Neuronal stem cell (in vitro differentiated cells): ENCODE measurements around the gene HSPD1.

Source experiments
- DNase-seq: peaks from one replicate; pipeline ENCODE4 v3.0.0-alpha.2; 2013; ENCODE audit warnings: low spot score
- H2AFZ ChIP-seq: one replicate; pipeline ENCODE4 v1.6.1; 2013; ENCODE audit warnings: mild to moderate bottlenecking, low read length, inconsistent platforms
- H2AK5ac ChIP-seq: 2 replicates; pipeline ENCODE4 v1.6.1; 2013; ENCODE audit warnings: low read depth, mild to moderate bottlenecking, inconsistent platforms, low read length, moderate library complexity, mixed read lengths
- H2BK120ac ChIP-seq: 2 replicates; pipeline ENCODE4 v1.6.1; 2013; ENCODE audit warnings: low read depth, mild to moderate bottlenecking, inconsistent platforms, low read length, moderate library complexity, mixed read lengths
- H2BK12ac ChIP-seq: one replicate; pipeline ENCODE4 v1.6.1; 2013; ENCODE audit warnings: low read length, inconsistent platforms
- H2BK15ac ChIP-seq: 2 replicates; pipeline ENCODE4 v1.6.1; 2013; ENCODE audit warnings: mild to moderate bottlenecking, low read length, inconsistent platforms, mixed read lengths
- H2BK5ac ChIP-seq: one replicate; pipeline ENCODE4 v1.6.1; 2013; ENCODE audit warnings: inconsistent platforms, mild to moderate bottlenecking, low read length, moderate library complexity
- H3K14ac ChIP-seq: one replicate; pipeline ENCODE4 v1.6.1; 2013; ENCODE audit warnings: low read length, inconsistent platforms
- H3K18ac ChIP-seq: 2 replicates; pipeline ENCODE4 v1.6.1; 2013; ENCODE audit warnings: low read length, inconsistent platforms
- H3K23ac ChIP-seq: 2 replicates; pipeline ENCODE4 v1.6.1; 2013; ENCODE audit warnings: low read depth, mild to moderate bottlenecking, mixed read lengths, low read length, inconsistent platforms; ENCODE audit not compliant: poor library complexity
- H3K27ac ChIP-seq: replicated peaks from 3 replicates; pipeline ENCODE4 v1.5.1; 2013; ENCODE audit warnings: low read length, inconsistent platforms
- H3K27me3 ChIP-seq, 3 experiments: 2 replicates each; pipeline ENCODE4 v1.6.1; 2013; ENCODE audit warnings: low read length in 3 of 3, mild to moderate bottlenecking in 2 of 3, inconsistent platforms in 1 of 3, low read depth in 1 of 3, mixed read lengths in 1 of 3, moderate library complexity in 1 of 3; ENCODE audit not compliant: control insufficient read depth in 3 of 3, insufficient read depth in 3 of 3
- H3K36me3 ChIP-seq, 2 donors: replicated peaks in 1 of 2; 2 replicates each; pipeline ENCODE4 v1.6.1; 2013; ENCODE audit warnings: low read length in 2 of 2; ENCODE audit not compliant: control insufficient read depth in 2 of 2, insufficient read depth in 2 of 2
- H3K4ac ChIP-seq: 2 replicates; pipeline ENCODE4 v1.6.1; 2013; ENCODE audit warnings: inconsistent platforms, mild to moderate bottlenecking, low read length, moderate library complexity
- H3K4me1 ChIP-seq, 2 donors: 1 replicate in 1 of 2; 2 replicates in 1 of 2; pipeline ENCODE4 v1.6.1; 2013; ENCODE audit warnings: low read length in 2 of 2, low read depth in 1 of 2; ENCODE audit not compliant: control insufficient read depth in 2 of 2, insufficient read depth in 1 of 2
- H3K4me2 ChIP-seq: one replicate; pipeline ENCODE4 v1.6.1; 2013; ENCODE audit warnings: mild to moderate bottlenecking, low read length, inconsistent platforms; ENCODE audit not compliant: insufficient read depth, poor library complexity, severe bottlenecking
- H3K4me3 ChIP-seq, 2 donors: 2 replicates each; pipeline ENCODE4 v1.5.1; 2013; ENCODE audit warnings: low read length in 2 of 2, mild to moderate bottlenecking in 2 of 2, inconsistent platforms in 1 of 2, moderate library complexity in 1 of 2
- H3K79me1 ChIP-seq: one replicate; pipeline ENCODE4 v1.6.1; 2013; ENCODE audit warnings: low read depth, mild to moderate bottlenecking, inconsistent platforms, low read length, moderate library complexity
- H3K9ac ChIP-seq: one replicate; pipeline ENCODE4 v1.6.1; 2013; ENCODE audit warnings: mild to moderate bottlenecking, low read depth, low read length, inconsistent platforms; ENCODE audit not compliant: poor library complexity
- H3K9me3 ChIP-seq, 2 donors: replicated peaks in 1 of 2; 2 replicates each; pipeline versions ENCODE3 to v1.6.1; 2013; ENCODE audit warnings: low read length in 2 of 2, mild to moderate bottlenecking in 2 of 2, inconsistent platforms in 1 of 2, low read depth in 1 of 2, mixed read lengths in 1 of 2, moderate library complexity in 1 of 2; ENCODE audit not compliant: control insufficient read depth in 2 of 2, insufficient read depth in 1 of 2
- H4K8ac ChIP-seq: one replicate; pipeline ENCODE4 v1.6.1; 2013; ENCODE audit warnings: low read depth, mild to moderate bottlenecking, inconsistent platforms, low read length, moderate library complexity
- H4K91ac ChIP-seq: one replicate; pipeline ENCODE4 v1.6.1; 2013; ENCODE audit warnings: low read length, low read depth, mild to moderate bottlenecking, inconsistent platforms; ENCODE audit not compliant: poor library complexity
- WGBS, 2 donors: extraction: QIAGEN DNeasy Blood & Tissue Kit; methylation state at CpG; one replicate each; pipeline ENCODE4 v1.1.7; 2013; ENCODE audit warnings: missing lambda C conversion rate in 2 of 2, mixed read lengths in 1 of 2; ENCODE audit not compliant: insufficient read length in 2 of 2, insufficient replicate concordance in 1 of 2; ENCODE audit errors: extremely low coverage in 2 of 2; 5-methylcytosine and 5-hydroxymethylcytosine counted together

The HSPD1 gene

GRCh38 chr2:197502685-197503084, 3.0 kb upstream of the HSPD1 start:
- no peak overlapping the region for H4K8ac ChIP-seq
- no peak overlapping the region for H2BK5ac ChIP-seq
- H3K9me3 ChIP-seq = peaks cover 0 to 3% of the 10 kb centered on the region in 2 donors
- no peak overlapping the region for H2BK12ac ChIP-seq
- no peak overlapping the region for H3K4me2 ChIP-seq
- H3K27me3 ChIP-seq = no peaks in the 10 kb centered on the region
- no peak overlapping the region for H2AFZ ChIP-seq
- DNase-seq = no peak
- no peak overlapping the region for H3K23ac ChIP-seq
- peaks cover 8 to 65% of the 10 kb centered on the region in 2 donors for H3K36me3 ChIP-seq
- no peak overlapping the region for H3K14ac ChIP-seq
- no peak overlapping the region for H3K4ac ChIP-seq
- H2AK5ac ChIP-seq = no peak overlapping the region
- no peak overlapping the region for H3K27ac ChIP-seq
- no peak overlapping the region for H3K18ac ChIP-seq
- H4K91ac ChIP-seq = no peak overlapping the region
- no peak overlapping the region for H2BK120ac ChIP-seq
- H3K4me3 ChIP-seq = no peak overlapping the region
- no CpG with 5 or more reads among the region's 4 CpGs for WGBS, 2 donors
- no peak overlapping the region for H2BK15ac ChIP-seq
- H3K4me1 ChIP-seq = peaks cover 0 to 12% of the 10 kb centered on the region in 2 donors
- peaks cover 3% of the 10 kb centered on the region for H3K79me1 ChIP-seq
- no peak overlapping the region for H3K9ac ChIP-seq

- no peak overlapping the region for H2BK120ac ChIP-seq
- no peak for DNase-seq
- H3K4me1 ChIP-seq = peaks cover 0 to 15% of the 10 kb centered on the region in 2 donors
- no peak overlapping the region for H2BK15ac ChIP-seq
- no peak overlapping the region for H3K4ac ChIP-seq
- no peak overlapping the region for H3K23ac ChIP-seq
- no peak overlapping the region for H2BK12ac ChIP-seq
- no peak overlapping the region for H4K91ac ChIP-seq
- H2AFZ ChIP-seq = no peak overlapping the region
- peaks cover 0 to 3% of the 10 kb centered on the region in 2 donors for H3K9me3 ChIP-seq
- no CpG with 5 or more reads among the region's 4 CpGs for WGBS, 2 donors
- no peaks in the 10 kb centered on the region for H3K27me3 ChIP-seq
- H3K36me3 ChIP-seq = peaks cover 10 to 70% of the 10 kb centered on the region in 2 donors
- H3K14ac ChIP-seq = no peak overlapping the region
- no peak overlapping the region for H3K9ac ChIP-seq
- H2BK5ac ChIP-seq = no peak overlapping the region
- H3K4me2 ChIP-seq = no peak overlapping the region
- no peak overlapping the region for H3K27ac ChIP-seq
- no peak overlapping the region for H3K4me3 ChIP-seq
- no peak overlapping the region for H4K8ac ChIP-seq
- peaks cover 3% of the 10 kb centered on the region for H3K79me1 ChIP-seq
- H3K18ac ChIP-seq = no peak overlapping the region
- H2AK5ac ChIP-seq = no peak overlapping the region
Observed at GRCh38 chr2:197502201-197502600, 2.6 kb upstream of the HSPD1 start.

GRCh38 chr2:197500503-197501131, 977 bp upstream of the HSPD1 start:
- Histone ChIP-seq H3K9me3 (peaks cover 0 to 3% of the 10 kb centered on the region in 2 donors), H3K27ac (peak overlapping the region; percentile 99), H3K4me3 (peak overlapping the region; percentile 83 to 93), H3K79me1 (peaks cover 3% of the 10 kb centered on the region), H3K23ac (peak overlapping the region; percentile 59), H2BK5ac (peak overlapping the region; percentile 97), H3K4me2 (peak overlapping the region; percentile 71), H3K27me3 (no peaks in the 10 kb centered on the region), H2AFZ (peak overlapping the region; percentile 85), H2AK5ac (peak overlapping the region; percentile 8), H3K4me1 (peaks cover 0 to 20% of the 10 kb centered on the region in 2 donors), H2BK15ac (no peak overlapping the region), H3K4ac (no peak overlapping the region), H2BK120ac (no peak overlapping the region), H3K14ac (peak overlapping the region; percentile 77), H4K91ac (no peak overlapping the region), H3K36me3 (peaks cover 17 to 72% of the 10 kb centered on the region in 2 donors), H3K9ac (peak overlapping the region; percentile 82), H2BK12ac (no peak overlapping the region), H4K8ac (no peak overlapping the region), H3K18ac (peak overlapping the region; percentile 94)
- DNase-seq = peak; percentile 4
- WGBS, 2 donors = no CpG with 5 or more reads among the region's 30 CpGs

- peaks cover 17 to 75% of the 10 kb centered on the region in 2 donors for H3K36me3 ChIP-seq
- peak overlapping the region; percentile 99 for H3K27ac ChIP-seq
- WGBS, 2 donors = no CpG with 5 or more reads among the region's 46 CpGs
Observed at GRCh38 chr2:197498937-197499593, 575 bp downstream of the HSPD1 start.

More at GRCh38 chr2:197498937-197499593, 575 bp downstream of the HSPD1 start:
- Histone ChIP-seq H3K79me1 (peaks cover 3% of the 10 kb centered on the region), H3K14ac (peak overlapping the region; percentile 39), H3K4me2 (peak overlapping the region; percentile 75), H3K4me1 (peaks cover 0 to 20% of the 10 kb centered on the region in 2 donors), H2BK5ac (peak overlapping the region; percentile 97), H3K4ac (no peak overlapping the region), H2AK5ac (peak overlapping the region; percentile 25), H3K27me3 (no peaks in the 10 kb centered on the region), H3K9ac (peak overlapping the region; percentile 86), H2BK15ac (no peak overlapping the region), H2AFZ (peak overlapping the region; percentile 85), H3K4me3 (peak overlapping the region; percentile 83 to 93), H4K8ac (no peak overlapping the region), H2BK120ac (peak overlapping the region; percentile 16), H2BK12ac (no peak overlapping the region), H3K18ac (peak overlapping the region; percentile 95), H3K23ac (peak overlapping the region; percentile 99), H4K91ac (peak overlapping the region; percentile 82), H3K9me3 (peaks cover 0 to 3% of the 10 kb centered on the region in 2 donors)
- peak; percentile 50 for DNase-seq
